Dermis microvascular lymphatic vessel endothelial cell (primary cell): ENCODE measurements around the gene TMTC2. TPM values are rescaled to one million over a fixed set of nuclear protein-coding genes. Genes with fewer than 3 reads are reported as not detected.
"Not testable (repeated sequence)": the region's sequence is repeated elsewhere in the genome, so short reads cannot be mapped to it uniquely, and the experiment has no call there.

Experiments
- DNase-seq, 2 donors: peaks; one replicate each; pipeline versions ENCODE4 v3.0.0 to v3.0.0-alpha.2; 2010; ENCODE audit warnings: low read depth in 2 of 2
- total RNA-seq: library from RNA; depleted of rRNA; stranded (reverse); fragments of >200 nt; gene quantifications from 2 replicates; pipeline ENCODE4 v1.2.1, GENCODE V29; 2014

Gene TMTC2
- total RNA-seq, 1 donor from 2014 or later: 4.9 TPM

DNA sequence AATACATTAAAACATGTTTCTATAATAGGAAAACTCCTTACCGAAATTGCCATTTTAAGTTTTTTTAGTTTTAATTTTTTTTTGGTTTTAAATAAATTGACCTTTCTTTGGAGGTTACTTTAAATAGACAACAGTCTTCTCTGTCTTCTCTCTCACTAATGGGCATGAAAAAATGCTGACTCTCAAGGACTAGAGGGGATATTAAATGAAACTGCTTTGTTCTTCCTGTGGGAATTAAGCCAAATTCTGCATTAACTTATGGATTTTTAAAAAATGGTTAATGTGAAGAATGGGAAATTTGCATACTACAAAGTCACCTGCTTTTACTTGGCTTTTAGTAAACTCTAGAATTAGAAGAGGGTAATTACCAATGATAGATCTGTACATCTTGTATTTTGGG, 378.9 kb downstream of the TMTC2 start:
- DNase-seq: no peak

DNA sequence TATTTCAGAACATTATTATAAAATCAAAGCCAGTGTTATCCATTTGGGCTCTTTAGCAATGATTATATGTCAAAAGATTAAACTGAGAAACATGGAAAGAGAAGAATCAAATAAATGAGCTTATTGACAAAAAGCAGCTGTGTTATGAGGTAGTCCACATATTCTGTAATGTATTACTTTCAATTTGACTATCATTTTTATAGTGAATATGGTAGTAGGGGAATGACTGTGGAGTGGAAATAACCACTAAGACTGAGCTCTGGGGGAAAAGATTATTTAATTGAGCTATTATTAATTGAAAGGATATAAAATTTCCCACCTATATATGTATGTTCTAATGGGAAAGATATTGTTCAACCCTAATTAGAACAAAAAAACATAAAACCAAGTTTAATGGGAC, 381.3 kb downstream of the TMTC2 start:
- DNase-seq: no peak

DNA sequence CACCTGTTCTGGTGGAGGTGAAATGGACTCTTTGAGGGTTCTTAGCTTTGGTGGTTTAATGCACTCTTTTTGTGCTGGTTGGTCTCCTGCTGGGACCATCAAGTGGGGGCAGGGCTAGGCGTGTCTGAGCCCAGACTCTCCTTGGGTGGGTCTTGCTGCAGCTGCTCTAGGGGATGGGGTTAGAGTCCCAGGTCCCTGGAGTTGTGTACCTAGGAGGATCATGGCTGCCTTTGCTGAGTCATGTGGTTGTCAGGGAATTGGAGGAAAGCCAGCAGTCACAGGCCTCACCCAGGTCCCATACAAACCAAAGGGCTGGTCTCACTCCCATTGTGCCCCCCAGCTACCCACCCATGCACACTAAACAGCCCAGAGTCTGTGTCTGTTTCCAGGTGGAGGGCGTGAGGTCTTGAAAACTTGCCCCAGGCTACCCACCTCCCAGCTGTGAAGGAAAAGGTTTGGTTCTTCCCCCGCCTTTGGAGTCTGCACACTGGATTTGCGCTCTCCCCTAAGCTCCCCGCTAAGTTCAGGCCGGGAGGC, 387.7 kb downstream of the TMTC2 start:
- DNase-seq: no peak

DNA sequence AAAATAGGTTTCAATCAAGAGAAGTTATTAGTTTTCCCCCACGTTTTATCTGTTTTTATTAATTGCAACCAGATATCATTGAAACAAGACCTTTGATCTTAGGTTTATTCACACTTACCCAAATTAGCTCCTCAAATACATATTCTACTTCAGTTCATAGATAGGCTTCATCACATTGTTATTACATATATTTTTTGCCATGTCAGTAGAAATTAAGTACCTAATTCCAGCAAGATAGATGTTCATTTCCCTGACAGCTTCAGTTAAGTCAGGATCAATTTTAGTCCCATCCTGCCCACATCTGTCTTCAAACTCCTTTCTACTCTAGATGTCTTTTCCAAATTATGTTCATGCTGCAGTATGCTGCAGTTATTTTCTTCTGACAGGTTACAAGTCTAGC, 388.8 kb downstream of the TMTC2 start:
- DNase-seq: no peak

DNA sequence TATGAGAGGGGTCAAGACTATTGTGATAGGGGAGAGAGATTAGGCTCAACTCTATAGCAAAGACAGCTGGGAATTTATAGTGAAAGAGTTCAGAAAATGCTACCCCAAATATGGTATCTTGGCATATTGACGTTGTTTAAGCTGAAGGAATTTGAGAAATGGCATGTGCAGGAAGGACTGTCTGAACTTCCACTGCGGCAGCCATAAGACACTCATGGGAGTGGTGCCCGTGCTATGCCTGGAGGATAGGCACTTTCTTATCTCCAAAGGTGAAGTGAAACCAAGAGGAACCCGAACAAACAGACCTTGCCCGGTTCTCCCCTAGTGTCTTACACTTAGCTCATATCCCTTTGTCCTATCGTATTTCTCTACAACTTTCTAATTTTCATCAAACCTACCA, 390.3 kb downstream of the TMTC2 start:
- DNase-seq: no peak

DNA sequence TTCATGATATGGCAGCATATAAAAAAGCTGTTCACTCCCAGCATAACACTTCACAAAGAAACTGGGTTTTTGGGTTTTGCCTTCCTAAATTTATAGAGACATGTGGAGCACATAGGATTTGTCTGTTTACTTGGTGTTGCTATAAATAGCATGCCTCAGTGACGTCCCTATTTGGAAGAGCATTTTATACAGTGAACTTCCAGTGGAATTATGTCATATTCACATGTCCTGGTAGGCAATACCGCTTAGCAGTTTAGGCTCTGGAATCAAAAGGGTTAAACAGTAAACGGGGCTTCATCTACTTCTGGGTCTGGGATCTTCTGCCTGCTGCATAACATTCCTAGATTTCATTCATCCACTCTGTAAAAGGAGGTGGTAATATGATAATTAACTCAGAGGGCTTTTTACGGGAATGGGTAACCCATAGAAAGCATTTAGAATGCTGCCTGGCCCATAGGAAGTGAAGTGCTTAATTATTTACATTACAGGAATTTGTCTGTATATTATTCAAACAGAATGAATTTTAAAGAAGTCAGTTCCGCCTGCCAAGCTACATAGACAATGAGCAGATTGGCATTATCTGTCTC, 396.1 kb downstream of the TMTC2 start:
- no peak for DNase-seq

DNA sequence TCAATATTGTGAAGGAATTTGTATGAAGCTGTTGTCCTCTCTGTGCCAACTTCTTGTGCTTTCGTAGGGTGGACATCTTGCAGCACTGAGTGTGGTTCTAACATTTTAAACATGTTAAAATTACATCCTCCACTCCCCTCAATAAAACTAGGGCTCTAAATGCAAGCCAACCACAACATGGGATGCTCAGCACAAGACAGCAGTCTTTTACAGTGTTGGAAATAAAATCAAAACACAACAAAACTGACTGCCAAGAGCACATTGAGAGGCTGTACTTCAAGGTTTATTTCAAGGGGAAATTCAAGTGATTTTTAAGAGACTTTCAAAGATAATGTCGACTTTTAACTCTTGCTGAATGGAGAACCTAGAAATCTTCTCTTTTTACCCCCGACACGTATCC, 396.9 kb downstream of the TMTC2 start:
- DNase-seq: no peak

DNA sequence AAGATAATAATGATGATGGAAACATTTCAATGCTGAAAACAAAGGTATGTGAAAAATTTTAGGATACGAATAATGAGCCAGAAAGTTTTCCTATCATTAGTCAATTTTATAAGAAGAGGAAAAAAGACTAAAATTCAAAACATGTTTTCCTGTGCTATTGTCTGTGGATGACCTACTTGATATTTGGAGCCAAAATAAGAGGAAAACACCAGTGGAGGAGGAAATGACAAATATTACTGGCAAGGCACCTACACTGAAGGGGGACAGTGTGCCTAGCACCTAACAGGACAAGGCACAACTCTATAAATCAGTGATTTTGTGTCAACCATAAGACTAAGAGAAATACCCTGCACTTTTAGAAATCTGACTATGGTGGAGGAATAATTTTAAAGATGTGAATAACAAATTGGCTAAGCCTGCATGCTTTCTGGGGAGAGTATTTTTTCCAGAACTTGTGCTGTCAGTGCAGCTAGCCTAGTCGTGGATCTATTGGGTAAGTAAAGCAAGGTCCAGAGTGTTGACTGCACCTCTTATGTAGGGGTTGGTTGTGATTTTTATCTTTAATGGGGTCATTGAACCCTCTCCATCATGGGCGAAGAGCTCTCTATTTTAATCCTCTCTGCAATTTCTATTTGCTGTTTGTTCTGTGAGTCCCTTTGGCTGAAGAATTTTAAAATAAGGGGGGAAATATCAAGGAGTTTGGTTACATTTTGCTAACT, 398.0 kb downstream of the TMTC2 start:
- peak; percentile 67 to 91 for DNase-seq

DNA sequence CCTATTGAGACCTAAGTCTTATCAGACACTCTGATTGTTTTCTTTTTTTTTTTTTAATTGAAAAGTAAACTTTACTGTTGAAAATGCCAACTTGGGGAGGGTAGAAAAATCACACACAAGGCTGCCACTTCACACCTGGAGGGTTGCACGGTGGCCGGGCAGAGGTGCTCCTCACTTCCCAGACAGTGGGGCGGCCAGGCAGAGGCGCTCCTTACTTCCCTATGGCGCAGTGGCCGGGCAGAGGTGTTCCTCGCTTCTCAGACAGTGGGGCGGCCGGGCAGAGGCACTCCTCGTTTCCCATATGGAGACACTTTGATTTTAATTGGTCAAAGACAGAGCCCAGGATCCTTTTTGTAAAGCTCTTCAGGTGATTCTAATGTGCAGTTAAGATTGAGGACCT, 399.3 kb downstream of the TMTC2 start:
- no peak for DNase-seq

DNA sequence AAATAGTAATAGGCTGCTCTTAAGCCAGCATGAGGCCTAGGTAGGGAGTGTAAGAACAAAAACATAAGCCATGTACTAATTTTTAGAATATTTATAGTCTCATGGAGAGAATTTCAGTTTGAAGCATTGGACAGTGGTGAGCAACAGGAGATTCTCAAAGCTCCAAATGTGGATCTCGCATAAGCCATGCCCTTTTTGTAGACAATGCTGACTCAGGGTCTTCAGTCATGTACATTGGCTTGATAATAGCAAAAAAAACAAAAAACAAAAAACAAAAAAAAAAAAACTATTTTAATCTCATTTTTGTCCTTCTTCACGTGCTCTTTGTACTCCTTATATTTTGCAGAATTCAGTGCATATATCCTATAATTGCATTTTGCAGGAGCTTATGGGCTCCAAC, 402.9 kb downstream of the TMTC2 start:
- DNase-seq: no peak

DNA sequence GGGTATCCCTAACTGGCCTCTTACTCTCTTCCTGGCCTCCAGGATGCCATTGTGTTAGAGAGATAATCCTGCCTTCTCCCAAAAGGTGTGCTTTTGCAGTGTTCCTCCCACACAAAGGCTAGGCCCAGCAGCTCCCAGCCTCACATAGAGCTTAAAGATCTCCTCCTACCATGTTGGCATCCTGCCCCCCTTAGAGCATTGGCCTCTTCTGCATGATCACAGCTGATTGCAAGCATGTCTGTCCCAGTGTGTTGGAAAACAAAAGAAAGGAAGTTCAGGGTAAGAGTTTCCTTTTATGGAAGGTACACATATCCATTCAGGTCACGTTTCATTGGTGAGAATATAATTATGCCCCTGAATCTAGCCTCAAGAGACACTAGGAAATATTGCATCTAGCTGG, 405.4 kb downstream of the TMTC2 start:
- DNase-seq: no peak

DNA sequence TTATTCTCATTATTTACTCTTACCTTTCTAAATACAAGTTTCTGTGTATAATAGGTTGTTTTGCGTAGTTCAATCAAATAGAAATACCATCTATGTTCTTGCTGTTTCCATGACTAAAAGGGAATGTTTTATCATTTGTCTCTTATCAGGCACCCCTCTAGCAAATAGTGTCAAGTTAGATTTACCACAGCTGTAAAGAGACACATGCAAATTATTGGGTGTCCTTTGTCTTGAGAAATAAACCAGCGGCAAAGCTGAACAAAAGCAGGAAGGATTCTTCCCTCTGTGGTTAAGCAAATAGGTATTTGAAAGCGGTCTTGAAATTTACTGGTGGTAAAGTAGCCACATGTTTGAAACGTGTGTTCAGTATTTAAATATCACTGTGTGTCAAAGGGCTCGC, 405.9 kb downstream of the TMTC2 start:
- DNase-seq: no peak

DNA sequence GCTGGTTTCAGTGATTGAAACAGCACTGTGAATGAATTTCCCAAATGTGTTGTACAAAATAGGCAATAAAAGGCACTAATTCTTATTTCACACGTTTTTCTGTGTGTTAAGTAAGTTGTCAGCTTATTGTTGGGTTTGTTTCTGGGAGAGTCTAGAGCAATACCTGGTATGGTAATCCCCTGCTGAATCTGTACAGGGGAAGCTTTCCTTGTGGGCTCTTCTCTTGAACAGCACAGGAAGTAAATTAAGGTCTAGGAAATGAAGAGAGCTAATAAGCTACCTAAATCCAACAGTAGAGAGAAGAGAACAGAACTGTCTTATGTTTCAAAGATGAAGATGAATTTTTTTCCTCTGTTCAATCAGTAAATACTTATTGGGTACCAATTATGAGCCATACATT, 406.7 kb downstream of the TMTC2 start:
- no peak for DNase-seq

DNA sequence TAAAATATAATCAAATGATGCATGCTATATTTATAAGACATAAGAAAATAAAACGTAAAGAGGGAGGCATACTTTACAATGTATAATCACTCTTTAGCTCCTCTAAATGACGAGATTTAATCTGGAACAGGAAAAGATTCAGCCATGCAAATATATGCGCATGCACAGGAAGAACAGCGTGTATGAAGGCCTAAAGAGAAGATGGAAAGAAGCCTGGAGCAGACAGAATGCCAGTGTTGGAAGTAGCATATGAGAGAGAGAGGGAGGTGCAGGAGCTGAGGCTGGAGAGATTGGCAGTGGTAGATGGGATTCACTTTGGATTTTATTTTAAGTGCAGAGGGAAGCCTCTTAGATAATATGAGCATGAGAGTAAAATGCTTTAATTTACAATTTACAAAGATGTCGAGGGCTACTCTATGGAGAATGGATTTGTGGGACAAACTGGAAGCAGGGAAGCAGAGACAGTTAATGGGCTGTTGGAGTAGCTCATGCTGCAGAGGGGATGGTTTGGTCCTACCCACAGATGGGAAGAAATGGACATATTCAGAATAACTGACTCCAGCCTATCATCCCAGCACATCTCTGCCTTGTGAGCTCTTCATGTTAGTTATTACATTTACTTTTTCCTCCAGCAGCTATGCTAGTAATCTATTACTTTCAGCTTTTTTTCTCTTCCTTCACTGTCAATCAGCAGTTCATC, 411.1 kb downstream of the TMTC2 start:
- no peak for DNase-seq

DNA sequence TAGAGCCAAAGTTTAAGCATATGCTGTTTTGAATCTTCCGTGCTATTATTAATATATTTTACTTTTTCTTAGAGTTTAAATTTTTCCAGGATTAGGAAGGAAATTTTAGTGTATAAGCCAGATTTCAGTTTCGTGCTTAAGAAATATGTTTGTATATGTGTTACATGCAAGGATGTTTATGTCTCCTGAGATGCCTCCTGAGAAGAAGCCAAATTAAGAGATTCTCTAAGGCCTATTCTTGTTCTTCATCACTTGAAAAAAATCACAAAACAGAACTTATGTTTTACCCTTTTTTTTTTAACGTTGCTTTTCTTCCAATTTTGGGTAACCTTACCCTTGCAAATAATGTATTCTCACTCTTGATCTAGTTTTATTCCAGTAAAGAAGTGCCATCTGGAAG, 412.7 kb downstream of the TMTC2 start:
- no peak for DNase-seq

DNA sequence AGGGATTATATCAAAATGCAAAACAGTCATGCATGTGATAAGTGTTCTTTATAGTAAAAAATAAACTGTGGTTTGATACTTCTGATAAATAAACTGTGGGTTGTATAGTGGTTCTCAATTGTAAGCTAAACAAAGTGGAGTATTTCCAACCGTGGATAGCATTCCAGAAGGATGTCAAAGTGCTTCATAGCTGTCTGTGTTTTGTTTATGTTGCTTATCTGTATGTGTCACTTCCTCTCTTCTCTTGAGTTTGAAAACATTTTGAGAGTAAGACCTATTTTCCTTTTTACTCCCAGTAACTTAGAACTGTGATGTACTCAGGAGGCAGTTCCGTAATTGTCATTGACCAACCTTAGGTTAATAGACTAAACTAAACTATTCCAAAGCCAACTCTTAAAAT, 415.8 kb downstream of the TMTC2 start:
- DNase-seq: peak in 1 of 2 donors; percentile 24

DNA sequence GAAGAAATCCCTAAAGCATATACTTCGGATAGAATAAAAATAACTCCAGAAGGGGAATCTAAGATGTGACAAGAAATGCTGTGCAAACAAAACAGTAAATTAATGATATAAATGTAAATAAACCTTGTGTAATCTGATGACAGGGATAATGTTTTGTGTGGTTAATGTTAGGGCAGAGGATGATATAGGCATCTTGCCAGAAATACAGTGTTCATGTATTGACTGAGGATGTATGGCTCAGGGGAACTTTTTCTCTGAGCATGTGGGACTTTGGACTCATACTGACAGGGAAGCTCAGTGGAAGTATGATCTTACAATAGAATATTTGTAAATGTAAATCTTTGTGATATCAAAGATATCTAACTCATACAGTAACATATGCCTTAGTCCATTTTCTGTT, 420.2 kb downstream of the TMTC2 start:
- no peak for DNase-seq

DNA sequence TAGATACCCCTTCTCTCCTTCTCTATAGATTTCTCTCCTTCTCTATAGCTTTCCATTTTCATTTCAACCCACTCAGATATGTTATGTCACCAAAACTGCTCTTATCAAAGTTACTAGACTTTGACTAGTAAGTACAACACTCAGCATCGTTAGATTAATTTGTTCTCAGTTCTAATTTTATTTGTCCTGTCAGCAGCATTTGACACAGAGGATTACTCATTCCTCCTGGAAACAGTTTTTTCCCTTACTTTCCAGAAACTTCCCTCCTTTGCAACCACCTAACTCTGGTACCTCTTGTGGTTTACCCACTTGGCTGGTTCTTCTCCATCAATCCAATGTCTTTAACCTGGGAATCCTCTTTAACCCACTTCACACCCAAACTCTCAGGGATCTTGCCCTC, 423.7 kb downstream of the TMTC2 start:
- no peak for DNase-seq

DNA sequence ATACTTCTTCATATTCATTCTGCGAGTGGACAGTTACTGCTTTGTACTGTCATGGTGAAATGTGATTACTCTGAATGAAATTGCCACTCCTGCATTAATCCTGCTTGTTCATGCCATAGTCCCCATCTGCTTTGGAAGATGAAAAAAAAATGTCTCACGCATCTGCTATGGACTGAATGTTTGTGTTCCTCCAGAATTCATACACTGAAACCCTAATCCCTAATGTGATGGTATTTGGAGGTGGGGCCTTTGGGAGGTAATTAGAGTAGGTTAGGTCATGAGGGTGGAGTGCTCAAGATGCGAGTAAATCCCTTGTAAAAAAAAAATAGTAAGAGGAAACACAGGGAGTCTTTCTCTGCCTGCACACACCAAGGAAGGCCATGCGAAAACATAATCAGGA, 427.2 kb downstream of the TMTC2 start:
- no peak for DNase-seq

DNA sequence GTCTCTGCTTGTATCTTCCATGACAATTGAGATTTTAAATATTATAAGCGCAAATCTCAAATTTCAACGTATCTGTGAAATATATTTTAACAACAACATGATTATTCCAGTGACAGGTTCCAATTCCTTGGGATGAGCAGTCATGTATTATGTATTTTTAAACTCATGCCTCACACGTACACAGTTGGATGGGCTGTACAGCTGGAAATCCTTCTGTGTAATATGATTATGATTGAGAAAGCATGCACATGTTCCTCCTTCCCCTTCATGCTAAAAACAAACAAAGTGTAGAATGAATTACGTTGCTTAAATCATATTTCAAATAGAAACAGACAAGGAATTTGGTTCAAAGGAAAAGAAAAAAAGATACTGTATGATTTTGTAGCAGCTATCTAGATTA, 428.3 kb downstream of the TMTC2 start:
- DNase-seq: no peak

DNA sequence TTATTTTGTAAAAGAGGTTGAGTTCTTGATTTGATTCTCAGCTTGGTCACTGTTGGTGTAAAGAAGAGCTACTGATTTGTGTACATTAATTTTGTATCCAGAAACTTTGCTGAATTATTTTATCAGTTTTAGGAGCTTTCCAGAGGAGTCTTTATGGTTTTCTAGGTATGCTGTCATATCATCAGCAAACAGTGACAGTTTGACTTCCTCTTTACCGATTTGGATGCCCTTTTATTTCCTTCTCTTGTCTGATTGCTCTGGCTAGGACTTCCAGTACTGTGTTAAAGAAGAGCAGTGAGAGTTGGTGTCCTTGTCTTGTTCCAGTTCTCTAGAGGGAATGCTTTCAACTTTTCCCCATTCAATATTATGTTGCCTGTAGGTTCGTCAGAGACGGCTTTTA, 431.2 kb downstream of the TMTC2 start:
- DNase-seq: not testable (repeated sequence)

DNA sequence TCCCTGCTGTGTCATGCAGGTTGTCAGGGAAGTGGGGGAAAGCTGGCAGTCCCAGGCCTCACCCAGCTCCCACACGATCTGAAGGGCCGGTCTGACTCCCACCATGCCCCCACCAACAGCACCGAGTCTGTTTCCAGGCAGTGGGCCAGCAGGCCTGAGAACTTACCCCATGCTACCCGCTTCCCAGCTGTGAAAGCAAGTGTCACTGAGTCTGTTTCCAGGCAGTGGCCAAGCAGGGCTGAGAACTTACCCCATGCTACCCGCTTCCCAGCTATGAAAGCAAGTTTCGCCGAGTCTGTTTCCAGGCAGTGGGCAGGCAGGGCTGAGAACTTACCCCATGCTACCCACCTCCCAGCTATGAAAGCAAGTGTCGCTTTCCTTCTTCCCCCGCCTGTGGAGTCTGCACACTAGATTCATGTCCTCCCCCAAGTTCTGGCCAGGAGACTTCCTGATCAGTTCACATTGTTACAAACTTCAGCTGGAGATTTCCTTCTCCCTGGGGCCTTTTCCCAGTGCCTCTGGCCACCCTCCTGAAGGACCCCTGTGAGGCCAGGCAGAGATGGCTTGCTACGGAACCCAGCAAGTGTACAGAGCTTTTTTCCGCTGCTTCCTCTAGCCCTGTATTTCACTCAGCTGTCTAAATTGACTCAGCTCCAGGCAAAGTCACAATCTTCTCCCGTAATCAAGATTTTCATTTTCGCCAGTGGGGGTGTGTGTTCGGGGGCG, 435.4 kb downstream of the TMTC2 start:
- DNase-seq: no peak
